Peyer's patch (tissue), 4 donors: ENCODE measurements around the gene SH3PXD2B.

ENCODE experiments used
- CTCF ChIP-seq, 6 experiments: fragments of 450-650 bp in 4 of 6; fragments of 200-600 bp in 2 of 6; sonication (generic) in 1 of 6; IDR thresholded peaks; one replicate each; pipeline ENCODE4 v1.5.1; 2017 to 2019; ENCODE audit warnings: antibody characterized with exemption in 6 of 6, mild to moderate bottlenecking in 3 of 6, moderate library complexity in 1 of 6
- POLR2A ChIP-seq, 2 donors: fragments of 450-650 bp; IDR thresholded peaks; one replicate each; pipeline ENCODE4 v1.5.1; 2017; ENCODE audit warnings: antibody characterized with exemption in 2 of 2, mild to moderate bottlenecking in 2 of 2, moderate library complexity in 2 of 2

DNA sequence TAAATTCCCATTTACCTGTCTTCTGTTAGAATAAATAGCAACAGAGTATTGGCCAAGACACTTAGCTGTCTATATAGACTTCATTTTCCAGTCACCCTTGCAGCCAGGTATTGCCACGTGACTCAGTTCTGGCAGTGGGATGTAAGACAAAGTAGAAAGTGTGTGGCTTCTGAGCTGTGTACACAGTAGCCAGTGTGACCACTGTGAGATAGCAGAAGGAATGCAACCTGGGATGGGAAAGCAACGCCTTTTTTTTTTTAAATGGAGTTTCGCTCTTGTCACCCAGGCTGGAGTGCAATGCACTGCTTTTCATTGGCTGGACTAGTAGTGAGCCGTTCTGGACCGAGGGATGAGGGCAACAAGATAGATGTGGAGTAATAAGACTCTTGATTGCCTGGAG is 106.2 kb downstream of the SH3PXD2B start:
- TF ChIP-seq CTCF (IDR thresholded peaks at IDR 0.05), result no peak
- TF ChIP-seq POLR2A (IDR thresholded peaks at IDR 0.05), result no peak
